ENCODE data around the gene CYB561D2.
A peak's percentile ranks its signal among the peaks of the same experiment; 100 is the strongest.

Gene CYB561D2

DNA sequence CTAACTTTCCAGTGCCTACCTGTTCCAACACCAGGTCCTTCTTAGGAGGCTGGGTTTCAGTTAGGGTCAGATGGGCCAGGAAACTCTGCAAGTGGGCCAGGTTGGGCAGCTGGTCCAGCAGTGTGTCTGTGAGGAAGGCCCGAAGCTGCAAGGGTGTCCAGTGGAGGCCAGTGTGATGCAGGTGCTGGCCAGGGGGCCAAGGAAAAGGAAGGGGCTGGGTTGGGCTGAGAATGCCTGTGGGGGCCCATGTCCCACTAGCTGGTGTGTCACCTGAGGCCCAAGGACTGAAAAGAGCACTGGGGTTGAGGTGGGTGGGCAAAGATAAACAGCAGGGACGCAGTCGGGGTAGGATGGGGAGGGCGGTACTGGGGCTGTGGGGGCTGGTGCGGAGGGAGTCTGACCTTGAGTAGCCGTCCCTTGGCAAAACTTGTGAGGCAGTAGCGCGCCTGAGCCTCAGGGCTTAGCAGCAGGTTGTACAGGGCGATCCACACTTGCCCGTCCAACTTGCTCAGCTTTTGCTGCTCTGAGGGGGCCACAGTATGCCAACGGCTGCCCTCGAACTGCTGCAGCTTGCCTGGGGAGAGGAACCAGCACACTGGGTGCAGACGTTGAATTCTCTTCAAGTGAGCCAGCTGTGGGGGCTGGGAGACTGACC is 8.5 kb upstream of the CYB561D2 start:
- Histone ChIP-seq H3K27ac (ENCODE audit: low read length) (no peak overlapping the region), H3K9me3 (ENCODE audit: control insufficient read depth, insufficient read depth, low read length) (no peaks in the 10 kb centered on the region), H3K4me3 (ENCODE audit: low read length) (no peak overlapping the region), H3K27me3 (ENCODE audit: control insufficient read depth, insufficient read depth, low read length) (peaks cover 16% of the 10 kb centered on the region; the same call in 1 of the 2 replicates), H3K4me1 (ENCODE audit: control insufficient read depth, insufficient read depth, low read length) (peaks cover 3% of the 10 kb centered on the region; the same call in 1 of the 2 replicates), H3K36me3 (ENCODE audit: control insufficient read depth, insufficient read depth, low read length) (no peaks in the 10 kb centered on the region)
- no CpG with 5 or more reads among the region's 13 CpGs for WGBS (ENCODE audit: insufficient coverage, insufficient read length)
- no peak for DNase-seq (ENCODE audit: low read depth, low spot score)

DNA sequence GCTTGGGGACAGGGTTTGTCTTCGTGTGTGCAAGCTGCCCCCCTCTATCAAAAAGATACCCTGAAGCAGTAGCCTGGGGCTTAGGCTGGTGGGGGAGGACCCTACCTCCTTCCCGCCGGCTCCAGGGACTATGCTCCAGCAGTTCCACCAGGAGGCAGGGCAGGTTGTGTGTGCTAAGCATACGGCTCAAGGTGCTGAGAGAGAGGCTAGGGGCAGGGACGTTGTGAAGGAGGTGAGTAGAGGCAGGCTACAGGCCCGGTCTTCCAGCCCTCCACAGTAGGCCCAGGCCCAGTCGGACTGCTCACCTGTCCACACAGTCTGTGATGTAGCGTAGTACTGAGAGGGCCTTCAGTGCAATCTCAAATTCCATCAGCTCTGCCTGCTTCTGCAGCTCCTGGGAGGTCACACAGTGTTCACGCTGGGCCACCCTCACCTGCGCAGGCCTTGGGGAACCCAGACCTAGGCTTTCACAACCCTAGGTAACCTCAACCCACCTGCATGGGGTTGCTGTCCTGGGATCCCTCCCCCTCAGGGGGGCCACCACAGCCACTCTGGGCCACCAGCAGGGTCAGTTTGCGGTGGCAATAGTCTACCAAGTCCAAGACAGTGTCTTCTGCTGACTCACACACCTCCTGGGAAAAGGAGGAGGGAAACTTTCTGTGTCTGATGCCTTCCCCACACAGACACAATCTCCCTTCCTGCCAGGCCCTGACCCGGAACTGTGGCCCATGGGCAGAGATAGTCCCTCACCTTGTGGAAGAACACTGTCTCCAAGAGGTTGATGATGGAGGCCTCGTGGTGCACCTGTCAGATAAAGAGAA is 7.6 kb upstream of the CYB561D2 start:
- Histone ChIP-seq H3K9me3 (ENCODE audit: control insufficient read depth, insufficient read depth, low read length) (no peaks in the 10 kb centered on the region), H3K27me3 (ENCODE audit: control insufficient read depth, insufficient read depth, low read length) (peaks cover 16% of the 10 kb centered on the region; the same call in 1 of the 2 replicates), H3K4me3 (ENCODE audit: low read length) (no peak overlapping the region), H3K36me3 (ENCODE audit: control insufficient read depth, insufficient read depth, low read length) (0 out of 2 replicates have a peak, but pooled peaks cover 2% of the 10 kb centered on the region), H3K4me1 (ENCODE audit: control insufficient read depth, insufficient read depth, low read length) (peaks cover 3% of the 10 kb centered on the region; the same call in 1 of the 2 replicates), H3K27ac (ENCODE audit: low read length) (no peak overlapping the region)
- WGBS (ENCODE audit: insufficient coverage, insufficient read length) = no CpG with 5 or more reads among the region's 13 CpGs
- DNase-seq (ENCODE audit: low read depth, low spot score) = no peak

DNA sequence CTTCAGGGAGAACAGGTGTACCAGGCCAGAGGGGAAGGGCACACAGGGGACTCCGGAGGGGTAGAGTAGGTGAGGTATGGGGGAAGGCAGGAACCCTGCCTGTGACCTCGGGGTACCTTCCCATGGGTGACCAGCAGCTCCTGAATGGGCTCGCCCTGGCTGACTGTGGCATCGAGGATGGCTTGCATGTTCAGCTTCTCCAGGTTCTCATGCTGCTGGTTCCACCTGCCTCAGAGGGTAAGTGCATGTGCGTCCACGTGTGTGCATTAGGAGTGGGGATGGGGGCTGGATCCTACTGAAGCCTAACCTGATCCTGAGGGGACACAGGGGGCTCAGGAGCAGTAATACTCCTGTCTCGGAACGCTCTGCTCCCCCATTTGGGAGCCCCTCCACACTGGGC is 5.7 kb upstream of the CYB561D2 start:
- DNase-seq (ENCODE audit: low read depth, low spot score) = no peak
- Histone ChIP-seq H3K27me3 (ENCODE audit: control insufficient read depth, insufficient read depth, low read length) (peaks cover 7% of the 10 kb centered on the region; the same call in 1 of the 2 replicates), H3K27ac (ENCODE audit: low read length) (no peak overlapping the region), H3K9me3 (ENCODE audit: control insufficient read depth, insufficient read depth, low read length) (no peaks in the 10 kb centered on the region), H3K4me1 (ENCODE audit: control insufficient read depth, insufficient read depth, low read length) (peaks cover 3% of the 10 kb centered on the region; the same call in 1 of the 2 replicates), H3K36me3 (ENCODE audit: control insufficient read depth, insufficient read depth, low read length) (0 out of 2 replicates have a peak, but pooled peaks cover 2% of the 10 kb centered on the region), H3K4me3 (ENCODE audit: low read length) (no peak overlapping the region)
- no CpG with 5 or more reads among the region's 8 CpGs for WGBS (ENCODE audit: insufficient coverage, insufficient read length)

DNA sequence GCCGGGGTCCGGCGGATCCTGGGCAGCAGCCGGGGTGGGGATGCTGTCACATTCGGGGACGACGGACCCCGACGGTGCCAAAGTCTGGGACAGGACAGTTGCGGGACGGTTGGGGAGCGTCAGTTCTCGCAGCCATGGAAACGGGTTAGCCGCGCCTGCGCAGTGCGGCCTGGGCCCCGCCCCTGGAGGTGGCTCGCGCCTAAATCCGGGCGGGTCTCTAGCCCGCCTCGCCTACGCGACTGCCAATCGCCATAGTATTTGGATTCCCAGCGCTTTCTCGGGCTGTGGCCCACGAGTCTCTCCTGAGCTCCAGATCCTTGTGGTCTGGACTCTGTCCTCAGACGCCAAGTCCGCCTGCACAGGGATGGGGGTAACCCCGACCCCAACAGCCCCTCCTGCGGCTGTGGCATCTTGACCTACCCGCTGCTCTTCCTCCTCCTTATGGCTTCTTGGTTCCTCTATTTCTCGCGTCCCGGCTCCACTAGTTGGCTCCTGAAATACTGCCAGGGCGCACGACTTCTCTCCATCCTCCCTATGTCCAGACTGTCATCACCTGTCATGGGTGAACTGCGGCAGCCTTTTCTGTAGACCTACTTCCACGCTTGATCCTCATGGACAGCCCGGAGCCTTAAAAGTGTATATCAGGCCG is 5.0 kb upstream of the CYB561D2 start, which contains the start of gene ZMYND10:
Gene ZMYND10 (minus strand): TSS at position 147 of the 649 bp plus-strand sequence. CDS start 153 bp downstream, outside the sequence.
- H3K4me3 ChIP-seq (ENCODE audit: low read length) = peak within 1 kb of the TSS; percentile 14; the same call in 1 of the 2 replicates
- no peaks in the 10 kb centered on the region for H3K9me3 ChIP-seq (ENCODE audit: control insufficient read depth, insufficient read depth, low read length)
- DNase-seq (ENCODE audit: low read depth, low spot score) = no peak
- H3K27me3 ChIP-seq (ENCODE audit: control insufficient read depth, insufficient read depth, low read length) = peaks cover 3% of the 10 kb centered on the region; the same call in 1 of the 2 replicates
- H3K36me3 ChIP-seq (ENCODE audit: control insufficient read depth, insufficient read depth, low read length) = 0 out of 2 replicates have a peak, but pooled peaks cover 2% of the 10 kb centered on the region
- no CpG with 5 or more reads among the region's 45 CpGs for WGBS (ENCODE audit: insufficient coverage, insufficient read length)
- no peaks in the 10 kb centered on the region for H3K4me1 ChIP-seq (ENCODE audit: control insufficient read depth, insufficient read depth, low read length)
- H3K27ac ChIP-seq (ENCODE audit: low read length) = no peak within 1 kb of the TSS

DNA sequence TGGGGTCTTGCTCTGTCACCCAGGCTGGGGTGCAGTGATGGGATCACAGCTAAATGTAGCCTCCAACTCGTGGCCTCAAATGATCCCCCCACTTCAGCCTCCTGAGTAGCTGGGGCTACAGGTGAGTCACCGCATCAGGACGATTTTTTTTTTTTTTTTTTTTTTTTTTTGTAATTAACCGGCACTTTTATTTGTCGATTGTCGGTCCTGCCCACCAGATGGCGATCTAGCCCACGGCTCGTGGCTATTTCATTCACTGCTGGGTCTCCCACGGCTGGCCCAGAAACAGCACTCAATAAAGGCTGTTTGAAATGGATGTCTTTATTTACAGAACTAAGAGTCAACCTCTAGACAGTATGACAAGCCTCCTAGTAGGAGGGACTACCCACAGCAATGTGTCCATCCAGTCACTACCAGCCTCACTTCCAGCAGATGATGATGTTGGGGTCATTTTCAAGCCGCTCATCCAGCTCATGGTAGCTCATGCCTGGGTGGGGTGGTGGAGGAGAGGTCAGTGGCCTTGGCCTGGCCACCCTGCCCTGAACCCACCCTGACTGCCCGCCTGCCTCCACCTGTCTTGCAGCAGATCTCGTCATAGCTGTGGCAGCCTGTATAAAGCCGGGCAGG is 3.4 kb upstream of the CYB561D2 start:
- Histone ChIP-seq H3K36me3 (ENCODE audit: control insufficient read depth, insufficient read depth, low read length) (0 out of 2 replicates have a peak, but pooled peaks cover 2% of the 10 kb centered on the region), H3K9me3 (ENCODE audit: control insufficient read depth, insufficient read depth, low read length) (no peaks in the 10 kb centered on the region), H3K4me1 (ENCODE audit: control insufficient read depth, insufficient read depth, low read length) (no peaks in the 10 kb centered on the region), H3K27ac (ENCODE audit: low read length) (no peak overlapping the region), H3K27me3 (ENCODE audit: control insufficient read depth, insufficient read depth, low read length) (peaks cover 3% of the 10 kb centered on the region; the same call in 1 of the 2 replicates), H3K4me3 (ENCODE audit: low read length) (no peak overlapping the region)
- no CpG with 5 or more reads among the region's 14 CpGs for WGBS (ENCODE audit: insufficient coverage, insufficient read length)
- DNase-seq (ENCODE audit: low read depth, low spot score) = no peak

DNA sequence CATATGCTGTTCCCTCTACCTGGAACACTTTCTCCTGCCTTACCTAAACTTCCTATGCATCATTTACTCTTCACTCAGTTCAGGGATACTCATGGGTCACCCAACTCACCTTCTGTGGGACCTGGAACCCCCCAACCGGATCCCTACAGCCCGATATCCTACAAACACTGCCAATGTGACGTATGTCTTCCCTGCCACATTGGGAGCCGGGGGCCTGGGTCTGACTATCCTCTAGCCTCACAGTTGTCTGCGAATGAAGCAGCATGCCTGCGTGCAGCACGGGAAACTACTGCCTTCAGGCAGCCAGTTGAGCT is 492 bp upstream of the CYB561D2 start:
- Histone ChIP-seq H3K27ac (ENCODE audit: low read length) (no peak overlapping the region), H3K4me1 (ENCODE audit: control insufficient read depth, insufficient read depth, low read length) (no peaks in the 10 kb centered on the region), H3K36me3 (ENCODE audit: control insufficient read depth, insufficient read depth, low read length) (peaks cover 11% of the 10 kb centered on the region; the same call in 1 of the 2 replicates), H3K9me3 (ENCODE audit: control insufficient read depth, insufficient read depth, low read length) (no peaks in the 10 kb centered on the region), H3K4me3 (ENCODE audit: low read length) (peak overlapping the region; percentile 75; the same call in 1 of the 2 replicates), H3K27me3 (ENCODE audit: control insufficient read depth, insufficient read depth, low read length) (no peaks in the 10 kb centered on the region; the same call in 1 of the 2 replicates)
- WGBS (ENCODE audit: insufficient coverage, insufficient read length) = no CpG with 5 or more reads among the region's 7 CpGs
- DNase-seq (ENCODE audit: low read depth, low spot score) = no peak

DNA sequence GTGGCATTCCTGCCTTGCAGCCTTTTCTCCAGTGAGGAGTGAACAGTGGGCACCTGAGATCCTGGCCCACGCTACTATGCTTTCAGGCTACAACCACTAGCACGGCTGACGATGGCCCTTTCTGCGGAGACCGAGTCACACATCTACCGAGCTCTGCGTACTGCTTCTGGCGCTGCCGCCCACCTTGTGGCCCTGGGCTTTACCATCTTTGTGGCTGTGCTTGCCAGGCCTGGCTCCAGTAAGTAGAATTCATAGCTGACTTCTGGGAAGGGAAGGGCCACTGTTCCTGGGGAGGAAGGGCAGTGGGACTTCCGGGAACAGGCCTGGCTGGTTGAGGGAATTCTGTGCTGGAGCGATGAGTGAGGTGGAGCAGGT is 648 bp downstream of the CYB561D2 start:
- Histone ChIP-seq H3K4me1 (ENCODE audit: control insufficient read depth, insufficient read depth, low read length) (no peaks in the 10 kb centered on the region), H3K27ac (ENCODE audit: low read length) (no peak overlapping the region), H3K4me3 (ENCODE audit: low read length) (peak overlapping the region; percentile 75; the same call in 1 of the 2 replicates), H3K9me3 (ENCODE audit: control insufficient read depth, insufficient read depth, low read length) (no peaks in the 10 kb centered on the region), H3K36me3 (ENCODE audit: control insufficient read depth, insufficient read depth, low read length) (peaks cover 11% of the 10 kb centered on the region; the same call in 1 of the 2 replicates), H3K27me3 (ENCODE audit: control insufficient read depth, insufficient read depth, low read length) (no peaks in the 10 kb centered on the region)
- no peak for DNase-seq (ENCODE audit: low read depth, low spot score)
- WGBS (ENCODE audit: insufficient coverage, insufficient read length) = no CpG with 5 or more reads among the region's 11 CpGs

DNA sequence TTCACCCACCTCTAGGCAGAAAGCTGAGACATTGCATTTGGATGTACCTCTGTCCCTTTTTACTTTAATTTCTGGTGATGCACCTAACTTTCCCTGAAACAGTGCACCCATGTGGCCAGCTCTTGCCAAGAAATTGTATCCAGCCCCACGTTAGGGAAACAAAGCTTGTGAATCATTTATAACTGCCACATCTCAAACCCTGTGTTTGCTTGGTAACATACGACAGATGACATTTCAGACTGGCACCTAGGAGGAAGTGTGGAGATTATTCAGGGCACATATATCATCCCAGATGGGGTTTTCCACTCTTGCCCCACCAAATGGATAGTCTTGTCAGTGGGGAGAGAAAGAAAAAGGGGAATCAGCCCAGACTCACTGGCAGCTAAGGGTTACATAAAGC is 2.1 kb downstream of the CYB561D2 start:
- Histone ChIP-seq H3K4me3 (ENCODE audit: low read length) (no peak overlapping the region), H3K36me3 (ENCODE audit: control insufficient read depth, insufficient read depth, low read length) (peaks cover 8% of the 10 kb centered on the region; the same call in 1 of the 2 replicates), H3K27ac (ENCODE audit: low read length) (no peak overlapping the region), H3K4me1 (ENCODE audit: control insufficient read depth, insufficient read depth, low read length) (peaks cover under 1% of the 10 kb centered on the region; the same call in 1 of the 2 replicates), H3K9me3 (ENCODE audit: control insufficient read depth, insufficient read depth, low read length) (no peaks in the 10 kb centered on the region), H3K27me3 (ENCODE audit: control insufficient read depth, insufficient read depth, low read length) (no peaks in the 10 kb centered on the region)
- no peak for DNase-seq (ENCODE audit: low read depth, low spot score)
- no CpG with 5 or more reads among the region's 2 CpGs for WGBS (ENCODE audit: insufficient coverage, insufficient read length)

DNA sequence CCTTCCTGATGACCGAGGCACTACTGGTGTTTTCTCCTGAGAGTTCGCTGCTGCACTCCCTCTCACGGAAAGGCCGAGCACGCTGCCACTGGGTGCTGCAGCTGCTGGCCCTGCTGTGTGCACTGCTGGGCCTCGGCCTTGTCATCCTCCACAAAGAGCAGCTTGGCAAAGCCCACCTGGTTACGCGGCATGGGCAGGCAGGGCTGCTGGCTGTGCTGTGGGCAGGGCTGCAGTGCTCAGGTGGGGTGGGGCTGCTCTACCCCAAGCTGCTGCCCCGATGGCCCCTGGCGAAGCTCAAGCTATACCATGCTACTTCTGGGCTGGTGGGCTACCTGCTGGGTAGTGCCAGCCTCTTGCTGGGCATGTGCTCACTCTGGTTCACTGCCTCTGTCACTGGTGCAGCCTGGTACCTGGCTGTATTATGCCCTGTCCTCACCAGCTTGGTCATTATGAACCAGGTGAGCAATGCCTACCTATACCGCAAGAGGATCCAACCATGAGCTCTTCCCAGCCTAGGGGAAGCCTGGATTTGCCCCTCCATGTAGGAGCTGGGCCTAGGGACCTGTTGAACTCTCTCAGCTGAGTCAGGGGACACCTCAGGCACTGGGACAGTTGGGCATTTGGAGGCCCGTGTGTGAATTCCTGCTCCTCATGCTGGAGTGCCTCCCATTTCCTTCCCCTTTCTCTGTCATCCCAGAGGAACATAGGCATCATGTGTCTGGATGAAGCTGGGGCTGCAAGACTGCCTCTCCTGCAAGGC is 2.8 kb downstream of the CYB561D2 start:
- no peak for DNase-seq (ENCODE audit: low read depth, low spot score)
- WGBS (ENCODE audit: insufficient coverage, insufficient read length) = no CpG with 5 or more reads among the region's 12 CpGs
- Histone ChIP-seq H3K27ac (ENCODE audit: low read length) (no peak overlapping the region), H3K9me3 (ENCODE audit: control insufficient read depth, insufficient read depth, low read length) (no peaks in the 10 kb centered on the region), H3K4me1 (ENCODE audit: control insufficient read depth, insufficient read depth, low read length) (peaks cover 6% of the 10 kb centered on the region), H3K36me3 (ENCODE audit: control insufficient read depth, insufficient read depth, low read length) (peaks cover 8% of the 10 kb centered on the region; the same call in 1 of the 2 replicates), H3K27me3 (ENCODE audit: control insufficient read depth, insufficient read depth, low read length) (no peaks in the 10 kb centered on the region), H3K4me3 (ENCODE audit: low read length) (no peak overlapping the region)
